ENCODE measurements around the gene ZBTB5. TPM values are rescaled to one million over a fixed set of nuclear protein-coding genes. Genes with fewer than 3 reads are reported as not detected.

Gene ZBTB5
- total RNA-seq, 1 experiment from 2014 or later, result 5.8 TPM

GRCh38 chr9:37395663-37396062 lies 69.6 kb downstream of the ZBTB5 start:
- Histone ChIP-seq H4K20me1 (ENCODE audit: low read length) (no peaks in the 10 kb centered on the region), H3K27me3 (ENCODE audit: low read length) (no peaks in the 10 kb centered on the region), H3K4me3 (ENCODE audit: low read length) (no peak overlapping the region), H3K79me2 (ENCODE audit: low read length) (no peaks in the 10 kb centered on the region), H3K9ac (ENCODE audit: low read length) (no peak overlapping the region), H3K4me2 (ENCODE audit: low read length) (no peak overlapping the region), H3K4me1 (ENCODE audit: insufficient read depth, low read length) (no peaks in the 10 kb centered on the region), H3K9me3 (ENCODE audit: low read length) (no peaks in the 10 kb centered on the region), H3K9me2 (replicated peaks; ENCODE audit: low read length) (no peaks in the 10 kb centered on the region), H3F3A (ENCODE audit: low read length, unreplicated experiment) (no peaks in the 10 kb centered on the region), H2AFZ (ENCODE audit: low read length) (no peak overlapping the region), H3K27ac (ENCODE audit: low read length) (no peak overlapping the region), H3K36me3 (ENCODE audit: low read depth, low read length) (no peaks in the 10 kb centered on the region)
- no peak for DNase-seq
- POLR2A ChIA-PET (ENCODE audit: unreplicated experiment), result no interaction called here
- CTCF ChIA-PET, result no interaction called here
- intact Hi-C loops (cut with micrococcal nuclease), result no loop called here
- ATAC-seq, result no peak
- no peak for TF ChIP-seq EZH2phosphoT487 (IDR thresholded peaks at IDR 0.05; ENCODE audit: borderline replicate concordance, low read length)
- no peak for TF ChIP-seq EZH2 (IDR thresholded peaks at IDR 0.05; ENCODE audit: low read length, unreplicated experiment)
- no peak for TF ChIP-seq CTCF (conservative IDR thresholded peaks at IDR 0.05; ENCODE audit: low read depth, low read length)
- no TSS peak for BruUV-seq (replicated peaks)

GRCh38 chr9:37395229-37395628 lies 70.0 kb downstream of the ZBTB5 start:
- Histone ChIP-seq H2AFZ (ENCODE audit: low read length) (no peak overlapping the region), H3K9me3 (ENCODE audit: low read length) (no peaks in the 10 kb centered on the region), H3K27me3 (ENCODE audit: low read length) (no peaks in the 10 kb centered on the region), H3K36me3 (ENCODE audit: low read depth, low read length) (no peaks in the 10 kb centered on the region), H3K9me2 (replicated peaks; ENCODE audit: low read length) (no peaks in the 10 kb centered on the region), H3K79me2 (ENCODE audit: low read length) (no peaks in the 10 kb centered on the region), H3K4me3 (ENCODE audit: low read length) (no peak overlapping the region), H3K9ac (ENCODE audit: low read length) (no peak overlapping the region), H4K20me1 (ENCODE audit: low read length) (no peaks in the 10 kb centered on the region), H3K4me2 (ENCODE audit: low read length) (no peak overlapping the region), H3K27ac (ENCODE audit: low read length) (no peak overlapping the region), H3F3A (ENCODE audit: low read length, unreplicated experiment) (no peaks in the 10 kb centered on the region), H3K4me1 (ENCODE audit: insufficient read depth, low read length) (no peaks in the 10 kb centered on the region)
- no peak for TF ChIP-seq EZH2phosphoT487 (IDR thresholded peaks at IDR 0.05; ENCODE audit: borderline replicate concordance, low read length)
- no peak for TF ChIP-seq CTCF (conservative IDR thresholded peaks at IDR 0.05; ENCODE audit: low read depth, low read length)
- TF ChIP-seq EZH2 (IDR thresholded peaks at IDR 0.05; ENCODE audit: low read length, unreplicated experiment), result no peak
- CTCF ChIA-PET, result no interaction called here
- BruUV-seq (replicated peaks), result no TSS peak
- no peak for DNase-seq
- intact Hi-C loops (cut with micrococcal nuclease), result no loop called here
- POLR2A ChIA-PET (ENCODE audit: unreplicated experiment), result no interaction called here
- ATAC-seq, result no peak

GRCh38 chr9:37392272-37392671 lies 73.0 kb downstream of the ZBTB5 start:
- no TSS peak for BruUV-seq (replicated peaks)
- Histone ChIP-seq H3K9me2 (replicated peaks; ENCODE audit: low read length) (no peaks in the 10 kb centered on the region), H3F3A (ENCODE audit: low read length, unreplicated experiment) (no peaks in the 10 kb centered on the region), H3K27ac (ENCODE audit: low read length) (no peak overlapping the region), H3K79me2 (ENCODE audit: low read length) (no peaks in the 10 kb centered on the region), H3K9me3 (ENCODE audit: low read length) (no peaks in the 10 kb centered on the region), H3K36me3 (ENCODE audit: low read depth, low read length) (no peaks in the 10 kb centered on the region), H3K27me3 (ENCODE audit: low read length) (no peaks in the 10 kb centered on the region), H3K9ac (ENCODE audit: low read length) (no peak overlapping the region), H3K4me2 (ENCODE audit: low read length) (no peak overlapping the region), H4K20me1 (ENCODE audit: low read length) (no peaks in the 10 kb centered on the region), H3K4me1 (ENCODE audit: insufficient read depth, low read length) (no peaks in the 10 kb centered on the region), H3K4me3 (ENCODE audit: low read length) (no peak overlapping the region), H2AFZ (ENCODE audit: low read length) (no peak overlapping the region)
- POLR2A ChIA-PET (ENCODE audit: unreplicated experiment), result no interaction called here
- CTCF ChIA-PET, result no interaction called here
- intact Hi-C loops (cut with micrococcal nuclease), result no loop called here
- TF ChIP-seq CTCF (conservative IDR thresholded peaks at IDR 0.05; ENCODE audit: low read depth, low read length), result no peak
- no peak for TF ChIP-seq EZH2 (IDR thresholded peaks at IDR 0.05; ENCODE audit: low read length, unreplicated experiment)
- TF ChIP-seq EZH2phosphoT487 (IDR thresholded peaks at IDR 0.05; ENCODE audit: borderline replicate concordance, low read length), result no peak
- DNase-seq, result no peak
- no peak for ATAC-seq

Measured in PC-3 (cell line).